Measurements from ENCODE around the gene LYPD8. TPM values are rescaled to one million over a fixed set of nuclear protein-coding genes. Genes with fewer than 3 reads are reported as not detected.

LYPD8 gene
- total and polyA plus RNA-seq, 8 donors: 1.1 to 48.4 TPM; not detected in 6

- intact Hi-C loops (cut with DNase I; ENCODE audit: low total_unique reads): no loop called here
- Histone ChIP-seq H3K36me3 (no peaks in the 10 kb centered on the region), H3K9me3 (peaks cover 0 to 9% (median 6%) of the 10 kb centered on the region in 4 donors), H3K27ac (no peak overlapping the region), H3K27me3 (no peaks in the 10 kb centered on the region), H3K4me3 (no peak overlapping the region), H3K4me1 (no peaks in the 10 kb centered on the region)
- TF ChIP-seq CTCF (IDR thresholded peaks at IDR 0.05): no peak
- no peak for TF ChIP-seq POLR2A (IDR thresholded peaks at IDR 0.05)
- no peak for TF ChIP-seq POLR2AphosphoS5 (IDR thresholded peaks at IDR 0.05)
- TF ChIP-seq EP300 (IDR thresholded peaks at IDR 0.05): no peak
- WGBS, 5 donors: 68 to 78% (median 69%) methylated on average over 4 of the region's 4 CpGs
- no peak for DNase-seq
Observed at GRCh38 chr1:248736977-248737376, 18.6 kb downstream of the LYPD8 start.

- Histone ChIP-seq H3K4me3 (no peak overlapping the region), H3K9me3 (peaks cover 0 to 9% (median 6%) of the 10 kb centered on the region in 4 donors), H3K27me3 (no peaks in the 10 kb centered on the region), H3K36me3 (no peaks in the 10 kb centered on the region), H3K4me1 (no peaks in the 10 kb centered on the region), H3K27ac (no peak overlapping the region)
- TF ChIP-seq CTCF (IDR thresholded peaks at IDR 0.05): no peak
- TF ChIP-seq EP300 (IDR thresholded peaks at IDR 0.05): no peak
- TF ChIP-seq POLR2AphosphoS5 (IDR thresholded peaks at IDR 0.05): no peak
- no peak for TF ChIP-seq POLR2A (IDR thresholded peaks at IDR 0.05)
- no peak for DNase-seq
- 73 to 92% (median 86%) methylated on average over 5 of the region's 5 CpGs for WGBS, 5 donors
- intact Hi-C loops (cut with DNase I; ENCODE audit: low total_unique reads): no loop called here
Observed at GRCh38 chr1:248733566-248733965, 22.0 kb downstream of the LYPD8 start.

GRCh38 chr1:248730507-248731335 lies 24.8 kb downstream of the LYPD8 start:
- WGBS, 5 donors: 74 to 78% (median 77%) methylated on average over 13 of the region's 13 CpGs
- Histone ChIP-seq H3K27ac (no peak overlapping the region), H3K9me3 (peaks cover 0 to 9% (median 6%) of the 10 kb centered on the region in 4 donors), H3K27me3 (no peaks in the 10 kb centered on the region), H3K36me3 (no peaks in the 10 kb centered on the region), H3K4me1 (no peaks in the 10 kb centered on the region), H3K4me3 (no peak overlapping the region)
- DNase-seq: no peak
- intact Hi-C loops (cut with DNase I; ENCODE audit: low total_unique reads): no loop called here
- TF ChIP-seq POLR2A (IDR thresholded peaks at IDR 0.05): no peak
- no peak for TF ChIP-seq CTCF (IDR thresholded peaks at IDR 0.05)
- no peak for TF ChIP-seq EP300 (IDR thresholded peaks at IDR 0.05)
- TF ChIP-seq POLR2AphosphoS5 (IDR thresholded peaks at IDR 0.05): no peak

- Histone ChIP-seq H3K4me3 (no peak overlapping the region), H3K27ac (no peak overlapping the region), H3K9me3 (peaks cover 0 to 18% (median 10%) of the 10 kb centered on the region in 4 donors), H3K27me3 (peaks cover 0 to 6% (median 0%) of the 10 kb centered on the region in 3 donors), H3K4me1 (no peaks in the 10 kb centered on the region), H3K36me3 (no peaks in the 10 kb centered on the region)
- intact Hi-C loops (cut with DNase I; ENCODE audit: low total_unique reads): no loop called here
- no peak for DNase-seq
- 36 to 49% (median 44%) methylated on average over 3 of the region's 3 CpGs for WGBS, 5 donors
- TF ChIP-seq EP300 (IDR thresholded peaks at IDR 0.05) (no peak), POLR2A (IDR thresholded peaks at IDR 0.05) (no peak), POLR2AphosphoS5 (IDR thresholded peaks at IDR 0.05) (no peak), CTCF (IDR thresholded peaks at IDR 0.05) (no peak)
Observed at GRCh38 chr1:248714248-248714647, 41.3 kb downstream of the LYPD8 start.

Measured in stomach (tissue), 9 donors.